AG04450 (cell line): ENCODE measurements around the gene PRKCH. TPM values are rescaled to one million over a fixed set of nuclear protein-coding genes. Genes with fewer than 3 reads are reported as not detected.

ENCODE experiments used
- CTCF ChIA-PET: fragments of 300-600, 350-600 bp; formaldehyde crosslinking; extraction: SDS; loops from one replicate; lab custom pipeline; 2022; ENCODE audit warnings: antibody characterized with exemption, inconsistent platforms; lab: Charles Lee
- POLR2A ChIA-PET: fragments of 350-600 bp; formaldehyde crosslinking; extraction: SDS; loops from one replicate; lab custom pipeline; 2021; ENCODE audit warnings: antibody characterized with exemption, inconsistent platforms; lab: Yijun Ruan, JAX
- DNase-seq: peaks from one replicate; pipeline ENCODE4 v3.0.0-alpha.2; 2011; ENCODE audit warnings: low read depth, low spot score
- H3K27ac ChIP-seq: one replicate; pipeline ENCODE4 v1.5.1; 2012; ENCODE audit warnings: low read depth, low read length, control low read depth
- H3K27me3 ChIP-seq: one replicate; pipeline ENCODE4 v1.6.0; 2012; ENCODE audit warnings: low read length; ENCODE audit not compliant: control insufficient read depth, insufficient read depth
- H3K4me3 ChIP-seq: 2 replicates; pipeline ENCODE4 v1.5.1; 2011; ENCODE audit warnings: mild to moderate bottlenecking, low read depth, low read length, control low read depth
- H3K9me3 ChIP-seq: 2 replicates; pipeline ENCODE4 v1.5.1; 2012; ENCODE audit warnings: low read length; ENCODE audit not compliant: control insufficient read depth, insufficient read depth
- polyA plus RNA-seq: library from polyadenylated mRNA; depleted of rRNA; stranded (reverse); fragments of >200 nt; gene quantifications from 2 replicates; pipeline ENCODE4 v1.2.3, GENCODE V29; 2011
- TF ChIP-seq, protein P1 (sequence below): IDR thresholded peaks from 2 replicates; pipeline ENCODE4 v1.5.1; 2011; ENCODE audit warnings: low read depth, low read length, control low read depth, inconsistent platforms

PRKCH gene
- polyA plus RNA-seq, 1 experiment, result 1.6 TPM

DNA sequence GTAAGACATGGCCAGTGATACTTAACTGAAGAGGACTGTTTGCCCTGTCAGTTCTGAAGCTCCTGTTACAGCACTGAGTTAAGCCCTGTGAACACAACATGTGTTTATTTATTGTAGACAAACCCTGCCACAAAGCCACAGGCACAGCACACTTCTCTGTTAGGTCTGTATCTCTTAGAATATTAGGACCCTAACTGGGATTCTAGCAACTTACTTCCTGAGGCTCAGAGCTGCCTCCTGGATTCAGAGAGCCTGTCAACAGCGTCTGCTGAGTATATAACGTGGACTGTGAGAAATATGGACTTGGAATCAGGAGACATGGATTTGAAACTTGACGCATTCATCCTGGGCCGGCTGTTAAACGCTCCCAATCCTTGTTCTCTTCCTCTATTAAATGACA lies 238.9 kb downstream of the PRKCH start:
- TF ChIP-seq, protein P1, sequence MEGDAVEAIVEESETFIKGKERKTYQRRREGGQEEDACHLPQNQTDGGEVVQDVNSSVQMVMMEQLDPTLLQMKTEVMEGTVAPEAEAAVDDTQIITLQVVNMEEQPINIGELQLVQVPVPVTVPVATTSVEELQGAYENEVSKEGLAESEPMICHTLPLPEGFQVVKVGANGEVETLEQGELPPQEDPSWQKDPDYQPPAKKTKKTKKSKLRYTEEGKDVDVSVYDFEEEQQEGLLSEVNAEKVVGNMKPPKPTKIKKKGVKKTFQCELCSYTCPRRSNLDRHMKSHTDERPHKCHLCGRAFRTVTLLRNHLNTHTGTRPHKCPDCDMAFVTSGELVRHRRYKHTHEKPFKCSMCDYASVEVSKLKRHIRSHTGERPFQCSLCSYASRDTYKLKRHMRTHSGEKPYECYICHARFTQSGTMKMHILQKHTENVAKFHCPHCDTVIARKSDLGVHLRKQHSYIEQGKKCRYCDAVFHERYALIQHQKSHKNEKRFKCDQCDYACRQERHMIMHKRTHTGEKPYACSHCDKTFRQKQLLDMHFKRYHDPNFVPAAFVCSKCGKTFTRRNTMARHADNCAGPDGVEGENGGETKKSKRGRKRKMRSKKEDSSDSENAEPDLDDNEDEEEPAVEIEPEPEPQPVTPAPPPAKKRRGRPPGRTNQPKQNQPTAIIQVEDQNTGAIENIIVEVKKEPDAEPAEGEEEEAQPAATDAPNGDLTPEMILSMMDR, result no peak
- Histone ChIP-seq H3K27ac (peak overlapping the region; percentile 98), H3K4me3 (no peak overlapping the region), H3K27me3 (no peaks in the 10 kb centered on the region), H3K9me3 (no peaks in the 10 kb centered on the region)
- ChIA-PET CTCF (interaction anchor here (1.0 to 2.1 kb wide), 5 partner anchors 15 to 103 kb away, joined by 3 to 11 read pairs (median 5); no protein-coding TSS in a partner anchor), POLR2A (interaction anchor here (1.0 to 3.1 kb wide), 3 partner anchors 13 to 279 kb away, joined by 3 to 11 read pairs (median 5); partner anchors contain the start of gene HIF1A)
- no peak for DNase-seq

DNA sequence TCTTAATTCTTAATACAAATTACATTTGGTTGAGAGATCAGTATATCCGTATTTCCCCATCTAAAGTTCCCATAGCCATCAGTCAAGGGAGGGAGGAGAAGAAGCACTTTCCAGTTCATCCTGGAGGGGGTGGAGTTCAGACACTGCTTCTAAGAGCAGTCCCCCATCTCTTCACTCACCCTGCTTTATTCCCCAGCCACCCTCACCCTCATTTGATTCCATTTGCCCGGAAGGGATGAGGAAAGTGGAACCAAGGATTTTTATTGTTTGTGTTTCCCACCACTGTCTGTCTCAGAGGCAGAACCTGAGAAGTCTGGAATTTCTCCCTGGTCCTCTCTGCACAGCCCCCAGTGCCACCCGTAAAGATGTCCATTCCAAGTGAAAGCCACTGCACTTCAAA lies 239.7 kb downstream of the PRKCH start:
- Histone ChIP-seq H3K4me3 (no peak overlapping the region), H3K9me3 (no peaks in the 10 kb centered on the region), H3K27me3 (no peaks in the 10 kb centered on the region), H3K27ac (peak overlapping the region; percentile 98)
- TF ChIP-seq, protein P1, result peak; percentile 39
- DNase-seq, result no peak
- ChIA-PET POLR2A (interaction anchor here (1.4 to 3.1 kb wide), 3 partner anchors 14 to 134 kb away, joined by 4 to 11 read pairs (median 5); partner anchors contain the start of gene HIF1A), CTCF (interaction anchor here (1.6 kb wide), 1 partner anchor 15 kb away, joined by 5 read pairs; no protein-coding TSS in a partner anchor)

DNA sequence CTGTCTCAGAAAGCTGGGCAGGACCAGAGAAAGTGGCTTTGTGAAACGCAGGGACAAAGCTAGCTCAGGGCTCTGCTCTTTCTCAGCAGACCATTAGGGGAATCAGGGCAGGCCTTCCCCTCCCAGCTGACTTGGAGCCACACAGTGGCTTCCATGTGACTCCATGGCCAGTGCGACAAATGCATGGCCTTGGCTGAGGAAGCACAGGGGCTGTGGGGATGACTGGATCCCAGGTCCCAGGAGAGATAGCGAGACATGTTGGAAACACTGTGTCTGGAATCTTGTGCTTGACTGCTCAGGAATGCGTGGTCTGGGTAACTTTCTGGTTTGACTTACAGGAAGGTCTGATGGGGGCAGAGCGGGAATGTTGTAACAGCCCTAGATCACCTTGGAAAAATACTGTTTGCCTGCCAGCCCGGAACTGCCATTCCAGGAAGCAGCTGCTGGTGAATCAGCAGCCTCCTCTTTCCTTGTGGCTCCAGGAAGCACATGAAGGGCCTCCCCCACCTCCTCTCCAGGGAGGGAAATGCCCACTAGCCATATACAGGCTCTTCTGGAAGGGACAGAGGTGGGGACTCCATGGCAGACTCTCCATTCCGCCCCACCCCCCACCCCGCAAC lies 240.4 kb downstream of the PRKCH start:
- Histone ChIP-seq H3K27ac (peak overlapping the region; percentile 98), H3K9me3 (no peaks in the 10 kb centered on the region), H3K27me3 (no peaks in the 10 kb centered on the region), H3K4me3 (no peak overlapping the region)
- peak; percentile 96 for DNase-seq
- ChIA-PET CTCF (interaction anchor here (0.6 to 2.0 kb wide), 2 partner anchors 15 to 87 kb away, joined by 4 to 7 read pairs; no protein-coding TSS in a partner anchor), POLR2A (interaction anchor here (0.6 to 3.1 kb wide), 6 partner anchors 14 to 200 kb away, joined by 3 to 11 read pairs (median 4); partner anchors contain the start of genes HIF1A and SNAPC1)
- TF ChIP-seq, protein P1, result no peak

DNA sequence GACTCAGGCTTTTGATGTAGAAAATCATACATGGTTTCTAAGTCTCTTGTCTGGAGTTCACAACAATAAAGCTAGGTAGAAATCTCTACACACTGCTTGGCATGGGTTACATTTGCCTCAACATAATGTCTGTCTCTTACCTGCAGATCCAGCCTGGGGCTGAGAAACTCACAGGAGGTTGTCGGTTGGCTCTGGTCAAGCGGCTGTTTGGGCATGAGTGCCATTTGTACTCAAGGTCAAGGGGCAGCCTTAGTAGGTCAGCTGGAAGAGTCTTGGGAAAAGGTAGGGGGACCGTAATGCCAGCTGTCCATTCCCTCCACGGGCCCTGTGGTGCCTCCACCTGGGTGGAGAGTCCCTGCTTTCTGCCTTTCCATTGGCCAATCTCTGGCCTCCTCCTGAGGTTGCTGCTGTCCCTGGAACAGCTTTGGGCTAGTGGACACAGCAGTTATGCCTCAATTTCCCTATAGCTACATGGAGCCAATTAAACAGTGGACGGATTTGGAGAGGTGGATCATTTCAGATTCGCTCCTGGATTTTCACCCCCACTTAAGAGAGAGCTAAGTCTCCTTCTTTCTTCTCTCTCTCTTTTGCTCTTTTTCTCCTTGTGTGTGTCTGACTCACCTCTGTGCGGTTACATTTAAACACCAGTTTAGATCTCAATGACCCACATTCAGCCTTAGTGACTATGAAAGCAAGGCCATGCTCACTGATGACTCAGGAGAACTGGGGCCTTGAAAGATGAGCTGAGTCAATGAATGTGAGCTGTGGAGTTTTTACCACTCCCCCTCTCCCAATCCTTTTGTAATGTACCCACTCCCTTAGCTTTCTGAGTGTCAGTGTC lies 241.2 kb downstream of the PRKCH start:
- ChIA-PET POLR2A (interaction anchor here (0.6 to 3.1 kb wide), 14 partner anchors 9 to 200 kb away, joined by 3 to 11 read pairs (median 4); partner anchors contain the start of genes HIF1A and SNAPC1), CTCF (interaction anchor here (0.6 to 2.0 kb wide), 3 partner anchors 16 to 92 kb away, joined by 4 to 7 read pairs (median 4); no protein-coding TSS in a partner anchor)
- Histone ChIP-seq H3K9me3 (no peaks in the 10 kb centered on the region), H3K4me3 (no peak overlapping the region), H3K27ac (peak overlapping the region; percentile 98), H3K27me3 (no peaks in the 10 kb centered on the region)
- TF ChIP-seq, protein P1, result no peak
- DNase-seq, result peak; percentile 98
